IMR-90 (cell line): ENCODE measurements around the gene MYO10. TPM values are rescaled to one million over a fixed set of nuclear protein-coding genes. Genes with fewer than 3 reads are reported as not detected.
A peak's percentile ranks its signal among the peaks of the same experiment; 100 is the strongest.

Source experiments
- ATAC-seq: fragments of 200-7000 bp; cut with Tn5 transposase; 2 replicates; pipeline ENCODE4 v1.9.1; 2020; ENCODE audit warnings: low read depth, mild to moderate bottlenecking, moderate library complexity
- BruUV-seq: library from RNA; stranded (reverse); fragments of 400-500 nt; replicated peaks from 2 replicates; lab custom pipeline; 2021; lab: Mats Ljungman, UMichigan
- CTCF ChIA-PET: fragments of 300-600 bp; formaldehyde crosslinking; extraction: SDS; loops from one replicate; lab custom pipeline; 2021; ENCODE audit warnings: antibody characterized with exemption; lab: Yijun Ruan, JAX
- POLR2A ChIA-PET: fragments of 300-600 bp; sonication (Branson Sonifier 250); formaldehyde crosslinking; loops from one replicate; lab custom pipeline; 2022; ENCODE audit warnings: antibody characterized with exemption; ENCODE audit not compliant: unreplicated experiment; lab: Charles Lee
- DNase-seq: peaks from one replicate; pipeline ENCODE4 v3.0.0; 2013
- H2AFZ ChIP-seq: replicated peaks from 2 replicates; pipeline ENCODE3; 2013; ENCODE audit warnings: low read length, mild to moderate bottlenecking; ENCODE audit not compliant: poor library complexity
- H2AK5ac ChIP-seq: 2 replicates; pipeline ENCODE4 v1.6.1; 2013; ENCODE audit warnings: low read depth, low read length, inconsistent platforms
- H2AK9ac ChIP-seq: replicated peaks from 2 replicates; pipeline ENCODE3; 2013; ENCODE audit warnings: mild to moderate bottlenecking, low read depth, low read length, moderate library complexity; ENCODE audit not compliant: poor library complexity
- H2BK120ac ChIP-seq: 2 replicates; pipeline ENCODE4 v1.6.1; 2013; ENCODE audit warnings: low read depth, low read length, inconsistent platforms
- H2BK15ac ChIP-seq: 3 replicates; pipeline ENCODE4 v1.6.1; 2013; ENCODE audit warnings: low read depth, low read length, inconsistent platforms
- H2BK20ac ChIP-seq: 2 replicates; pipeline ENCODE4 v1.6.1; 2013; ENCODE audit warnings: low read depth, mild to moderate bottlenecking, inconsistent platforms, low read length, moderate library complexity
- H2BK5ac ChIP-seq: 2 replicates; pipeline ENCODE4 v1.6.1; 2013; ENCODE audit warnings: mild to moderate bottlenecking, low read depth, low read length, inconsistent platforms; ENCODE audit not compliant: poor library complexity, severe bottlenecking
- H3K14ac ChIP-seq: replicated peaks from 2 replicates; pipeline ENCODE4 v1.6.1; 2013; ENCODE audit warnings: low read depth, low read length, inconsistent platforms
- H3K18ac ChIP-seq: 2 replicates; pipeline ENCODE4 v1.6.1; 2013; ENCODE audit warnings: low read depth, low read length, control low read depth
- H3K23ac ChIP-seq: 2 replicates; pipeline ENCODE4 v1.6.1; 2013; ENCODE audit warnings: low read depth, low read length, inconsistent platforms
- H3K27ac ChIP-seq: 2 replicates; pipeline ENCODE4 v1.5.1; 2013; ENCODE audit warnings: mild to moderate bottlenecking, control low read depth, low read length; ENCODE audit not compliant: insufficient read depth
- H3K27me3 ChIP-seq: 2 replicates; pipeline ENCODE4 v1.6.1; 2013; ENCODE audit warnings: low read length; ENCODE audit not compliant: control insufficient read depth, insufficient read depth
- H3K36me3 ChIP-seq: 2 replicates; pipeline ENCODE4 v1.6.1; 2013; ENCODE audit warnings: low read length, mixed read lengths; ENCODE audit not compliant: control insufficient read depth, insufficient read depth
- H3K4ac ChIP-seq: 2 replicates; pipeline ENCODE4 v1.6.1; 2013; ENCODE audit warnings: low read depth, low read length, inconsistent platforms
- H3K4me1 ChIP-seq: 2 replicates; pipeline ENCODE4 v1.6.1; 2013; ENCODE audit warnings: low read length, mixed read lengths; ENCODE audit not compliant: control insufficient read depth, insufficient read depth
- H3K4me2 ChIP-seq: 2 replicates; pipeline ENCODE4 v1.6.1; 2013; ENCODE audit warnings: low read depth, mild to moderate bottlenecking, control low read depth, low read length, moderate library complexity
- H3K4me3 ChIP-seq: 2 replicates; pipeline ENCODE4 v1.5.1; 2013; ENCODE audit warnings: low read depth, mild to moderate bottlenecking, control low read depth, low read length, moderate library complexity; ENCODE audit not compliant: insufficient read depth
- H3K56ac ChIP-seq: 2 replicates; pipeline ENCODE4 v1.6.1; 2013; ENCODE audit warnings: low read length, inconsistent platforms; ENCODE audit not compliant: insufficient read depth; ENCODE audit errors: extremely low read depth
- H3K79me1 ChIP-seq, 2 experiments: 2 replicates each; pipeline ENCODE4 v1.6.1; 2013; ENCODE audit warnings: low read length in 2 of 2, inconsistent platforms in 1 of 2, low read depth in 1 of 2
- H3K9ac ChIP-seq: 2 replicates; pipeline ENCODE4 v1.6.1; 2013; ENCODE audit warnings: low read depth, low read length, control low read depth
- H3K9me1 ChIP-seq: 2 replicates; pipeline ENCODE4 v1.6.1; 2013; ENCODE audit warnings: low read length, inconsistent platforms; ENCODE audit not compliant: insufficient read depth
- H3K9me3 ChIP-seq: 2 replicates; pipeline ENCODE4 v1.6.1; 2013; ENCODE audit warnings: low read length; ENCODE audit not compliant: control insufficient read depth, insufficient read depth
- H4K20me1 ChIP-seq: 2 replicates; pipeline ENCODE4 v1.6.1; 2013; ENCODE audit warnings: low read length, inconsistent platforms; ENCODE audit not compliant: insufficient read depth
- H4K5ac ChIP-seq: 2 replicates; pipeline ENCODE4 v1.6.1; 2013; ENCODE audit warnings: mild to moderate bottlenecking, low read depth, low read length, control low read depth
- H4K8ac ChIP-seq, 2 experiments: 2 replicates each; pipeline ENCODE4 v1.6.1; 2013; ENCODE audit warnings: low read depth in 2 of 2, low read length in 2 of 2, control low read depth in 1 of 2, inconsistent platforms in 1 of 2
- H4K91ac ChIP-seq: 2 replicates; pipeline ENCODE4 v1.6.1; 2013; ENCODE audit warnings: low read depth, low read length, inconsistent platforms; ENCODE audit not compliant: insufficient read depth
- BHLHE40 ChIP-seq: fragments of 150-350 bp; IDR thresholded peaks from 2 replicates; pipeline ENCODE4 v1.6.1; 2016; ENCODE audit warnings: mild to moderate bottlenecking, low read depth, low read length
- CHD1 ChIP-seq: IDR thresholded peaks from 2 replicates; pipeline ENCODE4 v1.6.1; 2012; ENCODE audit warnings: low read depth, low read length, improper control_type of control experiment
- POLR2A ChIP-seq: IDR thresholded peaks from 2 replicates; pipeline ENCODE4 v1.6.1; 2012; ENCODE audit warnings: mild to moderate bottlenecking, low read depth, low read length
- SMC3 ChIP-seq: fragments of 150-350 bp; IDR thresholded peaks from 2 replicates; pipeline ENCODE4 v1.6.1; 2016; ENCODE audit warnings: low read depth, mild to moderate bottlenecking, antibody characterized with exemption, low read length, moderate library complexity
- WGBS, 2 experiments: methylation state at CpG; one replicate each; pipeline versions ENCODE4 v1.1.5 to v1.1.7; 2013; ENCODE audit warnings: missing lambda C conversion rate in 2 of 2; ENCODE audit not compliant: insufficient read length in 1 of 2; ENCODE audit errors: extremely low coverage in 2 of 2; 5-methylcytosine and 5-hydroxymethylcytosine counted together
- dilution Hi-C: fragments of 300-500 bp; cut with HindIII; formaldehyde crosslinking; loops from one replicate; pipeline ENCODE4 v1.14.3; 2018; ENCODE audit warnings: low sequenced_read_pairs; ENCODE audit not compliant: unreplicated experiment
- in situ Hi-C: fragments of 300-500 bp; cut with MboI; formaldehyde crosslinking; loops from 3 replicates; pipeline ENCODE4 v1.14.3; 2019; ENCODE audit warnings: low sequenced_read_pairs, inconsistent platforms, mixed read lengths
- intact Hi-C: fragments of 100-400 bp; cut with micrococcal nuclease; formaldehyde crosslinking; loops from 2 replicates; pipeline ENCODE4 v1.10.0; 2022
- polyA plus RNA-seq, 3 experiments: library from polyadenylated mRNA; depleted of rRNA; stranded (reverse); fragments of >200 nt; gene quantifications; 2 replicates each; pipeline ENCODE4 v1.2.3, GENCODE V29; 2012; ENCODE audit warnings: low replicate concordance in 1 of 3
- total RNA-seq: library from RNA; depleted of rRNA; stranded (reverse); fragments of >200 nt; gene quantifications from 2 replicates; pipeline ENCODE4 v1.2.3, GENCODE V29; 2012

The MYO10 gene
- total and polyA plus RNA-seq, 2 of the 4 experiments (the other 2 are of a cell fraction): 39.9 to 115 TPM

- H3K36me3 ChIP-seq: peaks cover 3% of the 10 kb centered on the region
- H2AFZ ChIP-seq: no peak overlapping the region
- peaks cover 99% of the 10 kb centered on the region for H4K20me1 ChIP-seq
- ChIA-PET CTCF (no interaction called here), POLR2A (no interaction called here)
- H2BK20ac ChIP-seq: no peak overlapping the region
- peaks cover 3 to 74% of the 10 kb centered on the region in 2 experiments; a peak in 3 of 4 replicates for H3K79me1 ChIP-seq
- H3K4me2 ChIP-seq: no peak overlapping the region
- no peak overlapping the region for H4K5ac ChIP-seq
- H3K18ac ChIP-seq: no peak overlapping the region
- in situ Hi-C loops (no loop called here), intact Hi-C loops (no loop called here), dilution Hi-C loops (no loop called here)
- WGBS, 2 experiments: 86% methylated on average over 5 of the region's 8 CpGs; no CpG with 5 or more reads in 1 of the 2 experiments
- H3K9me3 ChIP-seq: no peaks in the 10 kb centered on the region
- no peak overlapping the region for H4K8ac ChIP-seq
- H3K56ac ChIP-seq: no peak overlapping the region
- H3K9me1 ChIP-seq: peaks cover 48% of the 10 kb centered on the region
- peaks cover 43% of the 10 kb centered on the region for H3K4me1 ChIP-seq
- H3K4me3 ChIP-seq: no peak overlapping the region
- peak overlapping the region; percentile 37; the same call in 1 of the 2 replicates for H2AK5ac ChIP-seq
- H3K9ac ChIP-seq: no peak overlapping the region
- DNase-seq (no peak), ATAC-seq (no peak)
- no peak overlapping the region for H4K91ac ChIP-seq
- H3K14ac ChIP-seq: peak overlapping the region; percentile 64; the same call in 1 of the 2 replicates
- no TSS peak for BruUV-seq
- no peak overlapping the region for H3K27ac ChIP-seq
- no peaks in the 10 kb centered on the region for H3K27me3 ChIP-seq
- H2BK5ac ChIP-seq: peak overlapping the region; percentile 7
- H3K4ac ChIP-seq: 0 out of 2 replicates have a peak overlapping the region, but pooled peaks have one; percentile 14
- H3K23ac ChIP-seq: 0 out of 2 replicates have a peak overlapping the region, but pooled peaks have one; percentile 2
- TF ChIP-seq CHD1: no peak
- no peak for TF ChIP-seq SMC3
- TF ChIP-seq BHLHE40: no peak
- TF ChIP-seq POLR2A: no peak
- no peak overlapping the region for H2BK120ac ChIP-seq
- H2AK9ac ChIP-seq: peak overlapping the region; percentile 8
- no peak overlapping the region for H2BK15ac ChIP-seq
These were observed 22.0 kb downstream of the MYO10 start for GRCh38 chr5:16914108-16914435.
